Loucy (cell line): ENCODE results near the gene EXOSC3.

Source experiments
- H2AFZ ChIP-seq: fragments of 200-600 bp; sonication (generic); 2 replicates; pipeline ENCODE4 v1.6.0; 2016; ENCODE audit warnings: antibody characterized with exemption, mild to moderate bottlenecking, low read length, moderate library complexity
- H3F3A ChIP-seq: fragments of 200-600 bp; 2 replicates; pipeline ENCODE4 v1.6.0; 2016; ENCODE audit warnings: antibody characterized with exemption, low read depth, mild to moderate bottlenecking
- H3K27me3 ChIP-seq: fragments of 200-600 bp; sonication (generic); 2 replicates; pipeline ENCODE4 v1.6.1; 2014; ENCODE audit warnings: low read length, mild to moderate bottlenecking; ENCODE audit not compliant: insufficient read depth, poor library complexity, severe bottlenecking
- H3K36me3 ChIP-seq: fragments of 200-600 bp; sonication (generic); 2 replicates; pipeline ENCODE4 v1.6.1; 2016; ENCODE audit warnings: low read length; ENCODE audit not compliant: insufficient read depth
- H3K4me1 ChIP-seq: fragments of 200-600 bp; sonication (generic); 2 replicates; pipeline ENCODE4 v1.5.1; 2014; ENCODE audit warnings: low read length, mild to moderate bottlenecking; ENCODE audit not compliant: insufficient read depth, poor library complexity, severe bottlenecking
- H3K4me2 ChIP-seq: fragments of 200-600 bp; sonication (generic); 2 replicates; pipeline ENCODE4 v1.6.0; 2014; ENCODE audit warnings: antibody characterized with exemption, low read length, low read depth, mild to moderate bottlenecking; ENCODE audit not compliant: poor library complexity, severe bottlenecking
- H3K4me3 ChIP-seq: fragments of 200-600 bp; sonication (generic); 2 replicates; pipeline ENCODE4 v1.5.1; 2014; ENCODE audit warnings: low read length, mild to moderate bottlenecking, mixed read lengths; ENCODE audit not compliant: poor library complexity, severe bottlenecking
- H3K79me2 ChIP-seq: fragments of 200-600 bp; sonication (generic); 2 replicates; pipeline ENCODE4 v1.6.1; 2014; ENCODE audit warnings: low read length; ENCODE audit not compliant: insufficient read depth
- H3K9ac ChIP-seq: fragments of 200-600 bp; sonication (generic); 2 replicates; pipeline ENCODE4 v1.6.0; 2014; ENCODE audit warnings: mild to moderate bottlenecking, low read depth, low read length, moderate library complexity; ENCODE audit not compliant: poor library complexity, severe bottlenecking
- H3K9me2 ChIP-seq: fragments of 200-600 bp; sonication (generic); replicated peaks from 2 replicates; pipeline ENCODE4 v1.6.1; 2016; ENCODE audit warnings: low read depth, low read length, mixed read lengths
- H3K9me3 ChIP-seq: fragments of 200-600 bp; sonication (generic); 2 replicates; pipeline ENCODE4 v1.6.1; 2014; ENCODE audit warnings: mild to moderate bottlenecking, antibody characterized with exemption, low read length, low read depth; ENCODE audit not compliant: insufficient read depth
- H4K20me1 ChIP-seq: fragments of 200-600 bp; sonication (generic); 2 replicates; pipeline ENCODE4 v1.6.0; 2014; ENCODE audit warnings: antibody characterized with exemption, low read length, mild to moderate bottlenecking; ENCODE audit not compliant: insufficient read depth, poor library complexity, severe bottlenecking
- CTCF ChIP-seq: fragments of 200-600 bp; sonication (generic); conservative IDR thresholded peaks from 2 replicates; pipeline ENCODE4 v1.5.1; 2014; ENCODE audit warnings: mild to moderate bottlenecking, antibody characterized with exemption, low read length
- EZH2phosphoT487 ChIP-seq: fragments of 200-600 bp; IDR thresholded peaks from 2 replicates; pipeline ENCODE4 v1.6.1; 2018; ENCODE audit warnings: antibody characterized with exemption, mild to moderate bottlenecking, moderate library complexity, borderline replicate concordance

Gene EXOSC3

GRCh38 chr9:37740128-37740527 lies 44.7 kb downstream of the EXOSC3 start:
- Histone ChIP-seq H3K9ac (no peak overlapping the region), H4K20me1 (no peaks in the 10 kb centered on the region), H3F3A (no peaks in the 10 kb centered on the region)

GRCh38 chr9:37739222-37739621 lies 45.6 kb downstream of the EXOSC3 start:
- no peak overlapping the region for H3K4me3 ChIP-seq
- no peaks in the 10 kb centered on the region for H3K4me1 ChIP-seq
- no peaks in the 10 kb centered on the region for H3K79me2 ChIP-seq
- no peaks in the 10 kb centered on the region for H3K27me3 ChIP-seq
- TF ChIP-seq EZH2phosphoT487 (no peak), CTCF (no peak)
- H3F3A ChIP-seq = no peaks in the 10 kb centered on the region
- no peaks in the 10 kb centered on the region for H3K9me3 ChIP-seq
- H3K4me2 ChIP-seq = no peak overlapping the region
- H4K20me1 ChIP-seq = no peaks in the 10 kb centered on the region
- no peaks in the 10 kb centered on the region for H3K36me3 ChIP-seq
- H2AFZ ChIP-seq = no peak overlapping the region; the same call in 1 of the 2 replicates
- H3K9ac ChIP-seq = no peak overlapping the region
- no peaks in the 10 kb centered on the region for H3K9me2 ChIP-seq

More at GRCh38 chr9:37740128-37740527, 44.7 kb downstream of the EXOSC3 start:
- Histone ChIP-seq H3K36me3 (no peaks in the 10 kb centered on the region), H3K27me3 (no peaks in the 10 kb centered on the region), H3K4me2 (no peak overlapping the region), H3K9me3 (no peaks in the 10 kb centered on the region), H3K4me3 (no peak overlapping the region), H3K9me2 (no peaks in the 10 kb centered on the region), H3K79me2 (no peaks in the 10 kb centered on the region), H2AFZ (no peak overlapping the region), H3K4me1 (no peaks in the 10 kb centered on the region)
- TF ChIP-seq EZH2phosphoT487 (no peak), CTCF (no peak)

GRCh38 chr9:37732952-37733351 lies 51.9 kb downstream of the EXOSC3 start:
- H3K4me3 ChIP-seq = no peak overlapping the region
- no peaks in the 10 kb centered on the region for H3K9me2 ChIP-seq
- H3K9me3 ChIP-seq = no peaks in the 10 kb centered on the region
- H3K9ac ChIP-seq = no peak overlapping the region
- TF ChIP-seq CTCF = no peak
- no peak for TF ChIP-seq EZH2phosphoT487
- H3K36me3 ChIP-seq = no peaks in the 10 kb centered on the region
- no peaks in the 10 kb centered on the region for H3K4me1 ChIP-seq
- H3K79me2 ChIP-seq = no peaks in the 10 kb centered on the region
- H3F3A ChIP-seq = no peaks in the 10 kb centered on the region
- no peaks in the 10 kb centered on the region for H4K20me1 ChIP-seq
- no peaks in the 10 kb centered on the region for H3K27me3 ChIP-seq
- H3K4me2 ChIP-seq = no peak overlapping the region
- no peak overlapping the region for H2AFZ ChIP-seq
